Suprapubic skin (tissue), 4 donors: Measurements from ENCODE around the gene CD72.

ENCODE experiments used
- EP300 ChIP-seq: sonication (generic); formaldehyde crosslinking; IDR thresholded peaks from one replicate; pipeline ENCODE4 v1.6.1; 2017; ENCODE audit warnings: antibody characterized with exemption
- POLR2A ChIP-seq, 2 donors: fragments of 450-650 bp; IDR thresholded peaks; one replicate each; pipeline ENCODE4 v1.6.1; 2017; ENCODE audit warnings: antibody characterized with exemption in 2 of 2, mild to moderate bottlenecking in 2 of 2, moderate library complexity in 2 of 2
- POLR2AphosphoS5 ChIP-seq, 3 donors: sonication (generic); formaldehyde crosslinking; IDR thresholded peaks; one replicate each; pipeline ENCODE4 v1.6.1; 2017; ENCODE audit warnings: antibody characterized with exemption in 3 of 3
- TF ChIP-seq, protein P1 (sequence below), 2 donors: fragments of 200-600 bp in 1 of 2; fragments of 450-650 bp in 1 of 2; sonication (generic) in 1 of 2; IDR thresholded peaks; one replicate each; pipeline ENCODE4 v1.5.1; 2016 to 2019; ENCODE audit warnings: antibody characterized with exemption in 2 of 2, mild to moderate bottlenecking in 1 of 2, moderate library complexity in 1 of 2

DNA sequence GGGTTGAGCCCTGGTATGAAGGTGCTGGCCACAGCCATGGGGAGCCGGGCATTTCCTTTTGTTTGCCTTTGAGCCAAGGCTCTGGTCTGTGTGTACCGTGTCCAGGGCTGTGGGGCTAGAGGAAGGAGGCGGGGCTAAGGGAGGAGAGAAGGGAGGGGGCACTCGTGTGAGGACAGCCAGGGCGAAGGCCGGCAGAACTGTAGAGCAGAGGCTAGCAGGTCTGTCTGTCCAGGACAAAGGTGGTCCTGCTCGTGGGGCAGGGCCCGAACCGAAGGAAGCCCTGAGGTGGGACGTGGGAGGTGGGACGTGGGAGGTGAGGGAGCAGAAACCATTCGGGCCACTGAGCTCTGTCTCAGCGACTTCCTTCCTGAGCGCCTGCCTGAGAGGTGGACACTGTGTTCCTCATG, 54.4 kb downstream of the CD72 start:
- TF ChIP-seq, protein P1, sequence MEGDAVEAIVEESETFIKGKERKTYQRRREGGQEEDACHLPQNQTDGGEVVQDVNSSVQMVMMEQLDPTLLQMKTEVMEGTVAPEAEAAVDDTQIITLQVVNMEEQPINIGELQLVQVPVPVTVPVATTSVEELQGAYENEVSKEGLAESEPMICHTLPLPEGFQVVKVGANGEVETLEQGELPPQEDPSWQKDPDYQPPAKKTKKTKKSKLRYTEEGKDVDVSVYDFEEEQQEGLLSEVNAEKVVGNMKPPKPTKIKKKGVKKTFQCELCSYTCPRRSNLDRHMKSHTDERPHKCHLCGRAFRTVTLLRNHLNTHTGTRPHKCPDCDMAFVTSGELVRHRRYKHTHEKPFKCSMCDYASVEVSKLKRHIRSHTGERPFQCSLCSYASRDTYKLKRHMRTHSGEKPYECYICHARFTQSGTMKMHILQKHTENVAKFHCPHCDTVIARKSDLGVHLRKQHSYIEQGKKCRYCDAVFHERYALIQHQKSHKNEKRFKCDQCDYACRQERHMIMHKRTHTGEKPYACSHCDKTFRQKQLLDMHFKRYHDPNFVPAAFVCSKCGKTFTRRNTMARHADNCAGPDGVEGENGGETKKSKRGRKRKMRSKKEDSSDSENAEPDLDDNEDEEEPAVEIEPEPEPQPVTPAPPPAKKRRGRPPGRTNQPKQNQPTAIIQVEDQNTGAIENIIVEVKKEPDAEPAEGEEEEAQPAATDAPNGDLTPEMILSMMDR (IDR thresholded peaks at IDR 0.05): no peak
- no peak for TF ChIP-seq POLR2AphosphoS5 (IDR thresholded peaks at IDR 0.05)
- no peak for TF ChIP-seq POLR2A (IDR thresholded peaks at IDR 0.05)
- no peak for TF ChIP-seq EP300
